Stimulated activated CD4-positive, alpha-beta T cell treated with anti-CD3 and anti-CD28 coated beads, Interleukin-12 subunit alpha, Interleukin-12 subunit beta, amount 100 ng/mL, for 4 hours (primary cell): Measurements from ENCODE around the gene CASP10.
"Not testable (repeated sequence)": the region's sequence is repeated elsewhere in the genome, so short reads cannot be mapped to it uniquely, and the experiment has no call there.

Experiments
- DNase-seq: peaks from one replicate; pipeline ENCODE4 v3.0.0-alpha.2; 2020

CASP10 gene

GRCh38 chr2:201233812-201234662, 51.1 kb downstream of the CASP10 start:
- peak; percentile 11 for DNase-seq

- DNase-seq: no peak
Observed at GRCh38 chr2:201234663-201235135, 51.8 kb downstream of the CASP10 start.

DNA sequence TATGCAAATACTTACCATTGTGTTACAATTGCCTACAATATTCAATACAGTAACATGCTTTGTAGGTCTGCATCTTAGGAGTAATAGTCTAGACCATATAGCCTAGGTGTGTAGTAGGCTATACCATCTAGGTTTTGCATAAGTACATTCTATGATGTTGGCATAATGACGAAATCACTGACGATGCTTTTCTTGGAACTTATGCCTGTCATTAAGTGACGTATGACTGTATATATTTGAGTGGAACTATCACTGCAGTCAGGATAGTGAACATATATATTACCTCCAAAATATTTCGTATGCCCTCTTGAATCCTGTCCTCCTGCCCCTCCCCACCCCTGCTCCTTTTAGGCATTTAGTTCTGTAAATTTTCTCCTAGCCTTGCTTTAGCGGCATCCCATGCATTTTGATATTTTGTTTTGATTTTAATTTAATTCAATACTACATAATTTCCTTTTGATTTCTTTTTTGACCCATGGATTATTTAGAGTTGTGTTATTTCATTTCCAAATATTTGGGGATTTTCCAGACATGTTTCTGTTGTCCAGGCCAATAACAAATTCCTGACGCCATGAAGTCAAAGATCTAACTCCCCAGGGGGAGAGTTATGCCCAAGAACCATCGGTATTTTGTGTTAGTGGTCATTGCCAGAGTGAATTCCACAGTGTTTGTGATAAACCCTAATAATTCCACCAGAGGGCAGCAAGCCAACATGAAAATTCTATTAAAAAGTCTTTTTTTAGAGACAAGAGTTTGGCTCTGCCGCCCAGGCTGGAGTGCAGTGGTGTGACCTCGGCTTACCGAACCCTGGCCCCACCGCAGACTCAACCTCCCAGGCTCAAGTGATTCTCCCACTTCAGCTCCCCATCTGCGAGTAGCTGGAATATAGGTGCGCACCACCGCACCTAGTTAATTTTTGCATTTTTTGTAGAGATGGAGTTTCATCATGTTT, 53.2 kb downstream of the CASP10 start:
- peak; percentile 18 for DNase-seq

DNA sequence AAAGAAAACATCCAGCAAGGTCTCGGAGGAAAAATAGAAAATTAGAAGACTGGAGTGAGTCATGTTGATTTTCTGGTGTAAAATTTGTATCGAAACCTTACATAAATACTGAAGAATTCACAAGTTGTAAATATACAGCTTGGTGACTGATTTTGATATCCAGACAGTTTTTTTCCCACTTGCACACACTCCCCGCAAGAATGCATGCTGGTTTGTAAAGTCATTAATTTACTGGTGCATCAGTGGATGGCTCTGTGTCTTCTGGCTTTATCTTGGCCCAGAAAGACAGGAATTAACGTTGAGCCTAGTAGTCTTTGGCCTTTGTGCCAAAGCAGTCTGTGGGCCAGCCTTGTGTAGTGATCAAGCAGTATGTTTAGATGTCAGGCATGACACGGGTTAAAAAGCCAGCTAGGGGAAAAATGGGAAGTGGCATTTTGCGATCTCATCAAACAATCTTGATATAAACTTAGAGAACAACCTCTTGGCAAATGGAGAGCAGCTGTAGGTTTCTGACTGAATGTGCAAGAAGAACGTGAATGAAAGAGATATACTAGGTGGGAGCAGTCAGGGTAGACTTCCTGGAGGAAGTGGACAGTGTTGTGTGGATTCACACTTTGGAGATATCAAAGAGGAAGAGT, 54.7 kb downstream of the CASP10 start:
- no peak for DNase-seq

GRCh38 chr2:201239167-201239935, 56.4 kb downstream of the CASP10 start:
- DNase-seq: not testable (repeated sequence)

- no peak for DNase-seq
Observed at GRCh38 chr2:201242571-201243277, 59.8 kb downstream of the CASP10 start.

GRCh38 chr2:201244829-201245228, 61.9 kb downstream of the CASP10 start:
- no peak for DNase-seq

GRCh38 chr2:201246280-201246679, 63.3 kb downstream of the CASP10 start:
- DNase-seq: no peak

GRCh38 chr2:201248288-201248844, 65.4 kb downstream of the CASP10 start:
- DNase-seq: no peak

GRCh38 chr2:201249889-201250288, 66.9 kb downstream of the CASP10 start:
- DNase-seq: no peak

- no peak for DNase-seq
Observed at GRCh38 chr2:201250741-201251140, 67.8 kb downstream of the CASP10 start.

DNA sequence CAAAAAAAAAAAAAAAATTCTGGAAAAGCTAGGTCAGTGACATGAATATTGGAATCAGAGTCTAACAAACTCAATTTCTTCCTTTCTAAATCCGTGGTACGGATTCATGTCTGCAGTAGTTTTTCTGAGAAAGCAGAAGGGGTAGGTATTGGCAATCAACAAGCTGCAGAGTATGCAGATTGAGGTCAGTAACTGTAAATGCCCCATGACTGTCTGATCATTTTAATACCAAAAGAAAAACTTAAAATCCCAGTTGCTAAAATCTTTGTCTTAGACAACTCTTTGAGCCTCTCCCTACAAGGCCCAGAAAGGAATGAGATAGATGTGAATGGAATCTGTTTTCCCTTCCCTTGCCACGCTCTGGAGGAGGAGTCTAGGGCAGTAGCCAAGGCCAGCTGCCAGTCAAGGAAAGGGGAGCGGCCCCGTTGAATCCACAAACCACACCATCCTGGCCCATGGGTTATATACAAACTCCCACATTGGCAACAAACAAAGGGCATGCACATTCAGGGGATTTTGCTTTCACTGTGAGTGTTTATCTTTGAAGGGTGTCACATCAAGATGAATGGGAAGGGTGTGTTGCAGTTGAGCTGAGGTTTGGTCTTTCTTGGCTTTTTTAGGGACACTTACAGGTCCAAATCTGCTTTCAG, 71.3 kb downstream of the CASP10 start:
- no peak for DNase-seq

DNA sequence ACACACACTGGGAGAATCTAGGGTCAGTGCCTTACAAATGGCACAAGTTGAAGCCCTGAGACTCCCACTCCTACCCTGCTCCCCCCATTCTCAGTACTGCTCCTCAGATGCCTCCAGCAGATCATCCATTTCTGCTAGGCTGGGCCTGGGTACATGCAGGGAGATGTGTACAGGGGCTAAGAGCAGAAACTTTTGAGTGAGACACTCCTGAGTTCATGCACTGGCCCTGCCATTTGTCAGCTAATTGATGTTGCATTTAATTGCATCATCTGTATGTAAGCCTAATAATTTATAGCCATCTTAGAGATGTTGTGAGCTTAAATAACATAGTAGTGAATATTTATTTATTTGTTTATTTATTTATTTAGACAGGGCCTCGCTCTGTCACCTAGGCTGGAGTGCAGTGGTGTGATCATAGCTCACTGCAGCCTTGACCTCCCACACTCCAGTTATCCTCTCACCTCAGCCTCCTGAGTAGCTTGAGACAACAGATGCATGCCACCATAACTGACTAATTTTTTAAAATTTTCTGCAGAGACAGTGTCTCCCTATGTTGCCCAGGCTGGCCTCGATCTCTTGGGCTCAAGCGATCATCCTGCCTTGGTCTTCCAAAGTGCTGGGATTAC, 72.6 kb downstream of the CASP10 start:
- DNase-seq: no peak

DNA sequence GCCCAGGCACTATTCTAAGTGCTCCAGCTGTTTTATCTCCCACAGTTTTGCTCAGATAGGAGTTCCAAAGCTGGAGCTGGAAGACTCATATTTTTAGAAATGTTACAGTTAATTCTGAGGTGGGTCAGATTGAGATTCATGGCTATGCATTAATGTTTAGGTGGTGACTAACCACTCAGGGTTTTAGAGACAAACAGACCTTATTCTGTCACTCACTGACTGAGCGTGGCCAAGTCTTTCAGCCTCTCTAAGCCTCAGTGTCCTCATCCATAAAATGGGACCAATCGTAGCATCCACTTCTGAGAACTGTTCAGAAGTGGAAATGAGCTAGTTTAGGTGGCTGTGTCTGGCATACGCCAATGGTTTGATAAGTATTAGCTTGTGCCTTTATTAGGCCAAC, 73.1 kb downstream of the CASP10 start:
- DNase-seq: no peak

GRCh38 chr2:201257381-201257955, 74.5 kb downstream of the CASP10 start:
- no peak for DNase-seq

- DNase-seq: peak; percentile 70
Observed at GRCh38 chr2:201257956-201258665, 75.2 kb downstream of the CASP10 start.

- no peak for DNase-seq
Observed at GRCh38 chr2:201258666-201259615, 76.0 kb downstream of the CASP10 start.

- DNase-seq: peak; percentile 34
Observed at GRCh38 chr2:201260302-201260800, 77.4 kb downstream of the CASP10 start, which contains the start of gene CASP8. Gene CASP8 (plus strand): TSS chr2:201260536. CDS start chr2:201266487, 5,951 bp downstream.
